Endothelial cell of umbilical vein (primary cell): ENCODE data around the gene SLC39A9. TPM values are rescaled to one million over a fixed set of nuclear protein-coding genes. Genes with fewer than 3 reads are reported as not detected.

Source experiments
- BruUV-seq: library from RNA; stranded (reverse); fragments of 400-500 nt; replicated peaks from 2 replicates; lab custom pipeline; 2021; lab: Mats Ljungman, UMichigan
- CTCF ChIA-PET: fragments of 300-600, 350-600 bp; sonication (Branson Sonifier 250); formaldehyde crosslinking; loops from one replicate; lab custom pipeline; 2021; ENCODE audit warnings: antibody characterized with exemption, inconsistent platforms; lab: Charles Lee
- POLR2A ChIA-PET: fragments of 300-600, 350-600 bp; sonication (Branson Sonifier 250); formaldehyde crosslinking; loops from one replicate; lab custom pipeline; 2021; ENCODE audit warnings: antibody characterized with exemption, inconsistent platforms; lab: Charles Lee
- DNase-seq: peaks from one replicate; pipeline ENCODE4 v3.0.0-alpha.2; 2011; ENCODE audit warnings: low read depth, low spot score
- FAIRE-seq: peaks from 2 replicates; lab custom pipeline; 2011; peaks lifted over from hg19 to GRCh38; lab: Jason Lieb, UNC
- H2AFZ ChIP-seq: 2 replicates; pipeline ENCODE4 v1.6.0; 2012; ENCODE audit warnings: low read depth, low read length, control low read depth, inconsistent platforms
- H3K27ac ChIP-seq: 2 replicates; pipeline ENCODE4 v1.5.1; 2011; ENCODE audit warnings: low read depth, mild to moderate bottlenecking, control low read depth, low read length, moderate library complexity; ENCODE audit not compliant: insufficient read depth
- H3K27me3 ChIP-seq, 2 experiments: 2 replicates each; pipeline versions ENCODE4 v1.6.0 to v1.6.1; 2011; ENCODE audit warnings: low read length in 2 of 2, mixed read lengths in 1 of 2; ENCODE audit not compliant: control insufficient read depth in 2 of 2, insufficient read depth in 2 of 2
- H3K36me3 ChIP-seq, 2 experiments: 2 replicates in 1 of 2; 3 replicates in 1 of 2; pipeline ENCODE4 v1.5.1; 2011; ENCODE audit warnings: low read length in 2 of 2, mild to moderate bottlenecking in 1 of 2, moderate library complexity in 1 of 2; ENCODE audit not compliant: control insufficient read depth in 2 of 2, insufficient read depth in 2 of 2; ENCODE audit errors: extremely low read depth in 1 of 2
- H3K4me1 ChIP-seq: 3 replicates; pipeline ENCODE4 v1.5.1; 2011; ENCODE audit warnings: mild to moderate bottlenecking, low read length; ENCODE audit not compliant: control insufficient read depth, insufficient read depth; ENCODE audit errors: extremely low read depth
- H3K4me2 ChIP-seq: 2 replicates; pipeline ENCODE4 v1.6.1; 2011; ENCODE audit warnings: low read length, control low read depth, mixed read lengths; ENCODE audit not compliant: insufficient read depth
- H3K4me3 ChIP-seq, 3 experiments: fragments of 200-600 bp in 1 of 3; sonication (generic), shearing (Covaris generic) in 1 of 3; replicated peaks in 1 of 3; 2 replicates each; pipeline ENCODE4 v1.5.1; 2011 to 2016; ENCODE audit warnings: control low read depth in 3 of 3, low read length in 3 of 3, mild to moderate bottlenecking in 2 of 3, inconsistent platforms in 1 of 3, low read depth in 1 of 3, moderate library complexity in 1 of 3; ENCODE audit not compliant: insufficient read depth in 1 of 3
- H3K79me2 ChIP-seq: 2 replicates; pipeline ENCODE4 v1.6.0; 2012; ENCODE audit warnings: low read length, inconsistent platforms; ENCODE audit not compliant: control insufficient read depth, insufficient read depth
- H3K9ac ChIP-seq: replicated peaks from 2 replicates; pipeline ENCODE3; 2011; ENCODE audit warnings: low read length, control low read depth; ENCODE audit not compliant: insufficient read depth; ENCODE audit errors: extremely low read depth
- H3K9me1 ChIP-seq: replicated peaks from 3 replicates; pipeline ENCODE4 v1.6.0; 2011; ENCODE audit warnings: mild to moderate bottlenecking, low read length; ENCODE audit not compliant: control insufficient read depth, insufficient read depth; ENCODE audit errors: extremely low read depth
- H3K9me3 ChIP-seq: replicated peaks from 2 replicates; pipeline ENCODE4 v1.5.1; 2012; ENCODE audit warnings: low read length, inconsistent platforms; ENCODE audit not compliant: control insufficient read depth, insufficient read depth
- H4K20me1 ChIP-seq: replicated peaks from 2 replicates; pipeline ENCODE3; 2011; ENCODE audit warnings: mild to moderate bottlenecking, low read length; ENCODE audit not compliant: control insufficient read depth, insufficient read depth; ENCODE audit errors: extremely low read depth
- CTCF ChIP-seq, 2 donors: IDR thresholded peaks; 1 replicate in 1 of 2; 2 replicates in 1 of 2; pipeline ENCODE4 v1.5.1; 2011; ENCODE audit warnings: low read length in 2 of 2, mild to moderate bottlenecking in 2 of 2, moderate library complexity in 2 of 2, control low read depth in 1 of 2, inconsistent platforms in 1 of 2, low read depth in 1 of 2; ENCODE audit not compliant: insufficient read depth in 1 of 2; ENCODE audit errors: extremely low read depth in 1 of 2
- EZH2 ChIP-seq: IDR thresholded peaks from 2 replicates; pipeline ENCODE4 v1.6.1; 2012; ENCODE audit warnings: borderline replicate concordance, low read depth, mild to moderate bottlenecking, moderate library complexity, low read length, inconsistent platforms; ENCODE audit not compliant: severe bottlenecking
- FOS ChIP-seq: IDR thresholded peaks from 2 replicates; pipeline ENCODE4 v1.6.1; 2011; ENCODE audit warnings: mild to moderate bottlenecking, low read length, moderate library complexity, borderline replicate concordance; ENCODE audit not compliant: insufficient read depth
- GATA2 ChIP-seq: IDR thresholded peaks from 2 replicates; pipeline ENCODE4 v1.7.0; 2011; ENCODE audit warnings: low read depth, mild to moderate bottlenecking, moderate library complexity, mixed read lengths, low read length; ENCODE audit not compliant: insufficient read length, insufficient read depth
- JUN ChIP-seq: IDR thresholded peaks from 2 replicates; pipeline ENCODE4 v1.6.1; 2011; ENCODE audit warnings: borderline replicate concordance, low read depth; ENCODE audit not compliant: insufficient read length, insufficient read depth
- MAX ChIP-seq: IDR thresholded peaks from 2 replicates; pipeline ENCODE4 v1.6.1; 2011; ENCODE audit not compliant: insufficient read depth, insufficient read length
- MYC ChIP-seq: IDR thresholded peaks from one replicate; pipeline ENCODE4 v1.6.1; 2011; ENCODE audit warnings: mild to moderate bottlenecking, low read depth, low read length
- POLR2A ChIP-seq: IDR thresholded peaks from 2 replicates; pipeline ENCODE4 v1.6.1; 2012; ENCODE audit warnings: low read depth, mild to moderate bottlenecking, control low read depth, low read length
- POLR2AphosphoS5 ChIP-seq: IDR thresholded peaks from 2 replicates; pipeline ENCODE4 v1.6.1; 2012; ENCODE audit warnings: low read depth, mild to moderate bottlenecking, control low read depth, low read length, moderate library complexity; ENCODE audit not compliant: insufficient read depth
- dilution Hi-C: fragments of 300-500 bp; cut with MboI; formaldehyde crosslinking; loops from one replicate; pipeline ENCODE4 v1.15.0; 2019; ENCODE audit warnings: low sequenced_read_pairs; ENCODE audit not compliant: extremely low pct_ligation_motif_present
- intact Hi-C: fragments of 100-400 bp; cut with micrococcal nuclease; formaldehyde crosslinking; loops from one replicate; pipeline ENCODE4 v1.10.0; 2022
- polyA plus RNA-seq, 4 experiments: library from polyadenylated mRNA; depleted of rRNA in 3 of 4; stranded (reverse) in 3 of 4; unstranded in 1 of 4; fragments of >200 nt; gene quantifications; 2 replicates each; pipeline versions ENCODE4 v1.2.1 to v1.2.3, GENCODE V29; 2011 to 2012; ENCODE audit warnings: missing spikeins in 1 of 4
- total RNA-seq: library from RNA; stranded (reverse); gene quantifications from 2 replicates; pipeline ENCODE4 v1.2.3, GENCODE V29; 2021

Gene SLC39A9
- total and polyA plus RNA-seq, 2 donors (not counting 3 experiments of a cell fraction or from before 2014, with no cell fraction given) = 39.8 to 55.2 TPM

GRCh38 chr14:69408331-69408960 is 10.0 kb downstream of the SLC39A9 start:
- H3K4me1 ChIP-seq = no peaks in the 10 kb centered on the region
- H3K27ac ChIP-seq = no peak overlapping the region
- no TSS peak for BruUV-seq

GRCh38 chr14:69413483-69413882 is 15.0 kb downstream of the SLC39A9 start:
- dilution Hi-C loops (no loop called here), intact Hi-C loops (no loop called here)
- Histone ChIP-seq H3K79me2 (peaks cover 36% of the 10 kb centered on the region), H3K27me3 (no peaks in the 10 kb centered on the region), H2AFZ (no peak overlapping the region), H3K9me3 (no peaks in the 10 kb centered on the region), H3K4me3 (no peak overlapping the region), H3K4me2 (no peak overlapping the region), H3K4me1 (no peaks in the 10 kb centered on the region), H4K20me1 (no peaks in the 10 kb centered on the region), H3K9me1 (no peaks in the 10 kb centered on the region), H3K27ac (no peak overlapping the region), H3K36me3 (no peaks in the 10 kb centered on the region), H3K9ac (no peak overlapping the region)
- no peak for TF ChIP-seq POLR2AphosphoS5
- no peak for TF ChIP-seq GATA2
- TF ChIP-seq MYC = no peak
- TF ChIP-seq EZH2 = no peak
- TF ChIP-seq MAX = no peak
- no peak for TF ChIP-seq FOS
- no peak for TF ChIP-seq POLR2A
- no peak for TF ChIP-seq JUN
- no peak for TF ChIP-seq CTCF (IDR thresholded peaks at IDR 0.05; ENCODE audit: extremely low read depth in 1 of 2, insufficient read depth in 1 of 2, low read depth in 1 of 2, low read length in 2 of 2)
- FAIRE-seq = no peak
- ChIA-PET POLR2A (no interaction called here), CTCF (no interaction called here)
- BruUV-seq = no TSS peak
- no peak for DNase-seq

More at GRCh38 chr14:69408331-69408960, 10.0 kb downstream of the SLC39A9 start:
- Histone ChIP-seq H3K4me3 (no peak overlapping the region), H3K27me3 (no peaks in the 10 kb centered on the region), H4K20me1 (peaks cover 4% of the 10 kb centered on the region), H3K36me3 (no peaks in the 10 kb centered on the region), H2AFZ (no peak overlapping the region), H3K4me2 (no peak overlapping the region), H3K79me2 (peaks cover 34% of the 10 kb centered on the region), H3K9me3 (no peaks in the 10 kb centered on the region), H3K9me1 (no peaks in the 10 kb centered on the region), H3K9ac (no peak overlapping the region)
- dilution Hi-C loops (no loop called here), intact Hi-C loops (no loop called here)
- TF ChIP-seq GATA2 (no peak), POLR2A (no peak), MYC (no peak), FOS (no peak), EZH2 (no peak), POLR2AphosphoS5 (no peak), MAX (no peak)
- DNase-seq = no peak
- no peak for FAIRE-seq
- CTCF ChIA-PET = no interaction called here
- POLR2A ChIA-PET = no interaction called here
